Activated CD8-positive, alpha-beta T cell treated with anti-CD3 and anti-CD28 coated beads for 36 hours (primary cell): Measurements from ENCODE around the gene PTOV1. TPM values are rescaled to one million over a fixed set of nuclear protein-coding genes. Genes with fewer than 3 reads are reported as not detected.

Experiments
- ATAC-seq: fragments of 200-7000 bp; cut with Tn5 transposase; one replicate; pipeline ENCODE4 v1.10.0; 2021; ENCODE audit warnings: mild to moderate bottlenecking, moderate library complexity
- CTCF ChIA-PET: fragments of 350-600 bp; sonication (Branson Sonifier 250); formaldehyde crosslinking; loops from one replicate; lab custom pipeline; 2021; ENCODE audit warnings: antibody characterized with exemption; lab: Charles Lee
- POLR2A ChIA-PET: fragments of 350-600 bp; sonication (Branson Sonifier 250); formaldehyde crosslinking; loops from one replicate; lab custom pipeline; 2021; ENCODE audit warnings: antibody characterized with exemption; lab: Charles Lee
- DNase-seq: peaks from one replicate; pipeline ENCODE4 v3.0.0-alpha.2; 2020
- H3K27ac Mint-ChIP-seq: one replicate; pipeline ENCODE4 v1.8.0; 2021; ENCODE audit warnings: mild to moderate bottlenecking, mixed read lengths
- H3K27me3 Mint-ChIP-seq: one replicate; pipeline ENCODE4 v1.8.0; 2021; ENCODE audit warnings: mixed read lengths
- H3K36me3 Mint-ChIP-seq: one replicate; pipeline ENCODE4 v1.8.0; 2021; ENCODE audit warnings: low read depth, mixed read lengths
- H3K4me1 Mint-ChIP-seq: one replicate; pipeline ENCODE4 v1.8.0; 2021; ENCODE audit warnings: low read depth, mixed read lengths
- H3K4me3 Mint-ChIP-seq: one replicate; pipeline ENCODE4 v1.8.0; 2021; ENCODE audit warnings: mild to moderate bottlenecking, moderate library complexity, mixed read lengths
- H3K9me3 Mint-ChIP-seq: one replicate; pipeline ENCODE4 v1.8.0; 2021; ENCODE audit warnings: mixed read lengths
- intact Hi-C: fragments of 100-400 bp; cut with micrococcal nuclease; formaldehyde crosslinking; loops from one replicate; pipeline ENCODE4 v1.10.0; 2022
- total RNA-seq, 2 experiments: library from RNA; stranded (reverse); gene quantifications; one replicate each; pipeline ENCODE4 v1.2.3, GENCODE V29; 2021
- TF ChIP-seq, protein P1 (sequence below): fragments of 200-600 bp; IDR thresholded peaks from one replicate; pipeline ENCODE4 v1.8.0; 2022; ENCODE audit warnings: antibody characterized with exemption, mild to moderate bottlenecking

PTOV1 gene
- total RNA-seq, 2 experiments from 2014 or later, result 87.4 to 88.5 TPM

DNA sequence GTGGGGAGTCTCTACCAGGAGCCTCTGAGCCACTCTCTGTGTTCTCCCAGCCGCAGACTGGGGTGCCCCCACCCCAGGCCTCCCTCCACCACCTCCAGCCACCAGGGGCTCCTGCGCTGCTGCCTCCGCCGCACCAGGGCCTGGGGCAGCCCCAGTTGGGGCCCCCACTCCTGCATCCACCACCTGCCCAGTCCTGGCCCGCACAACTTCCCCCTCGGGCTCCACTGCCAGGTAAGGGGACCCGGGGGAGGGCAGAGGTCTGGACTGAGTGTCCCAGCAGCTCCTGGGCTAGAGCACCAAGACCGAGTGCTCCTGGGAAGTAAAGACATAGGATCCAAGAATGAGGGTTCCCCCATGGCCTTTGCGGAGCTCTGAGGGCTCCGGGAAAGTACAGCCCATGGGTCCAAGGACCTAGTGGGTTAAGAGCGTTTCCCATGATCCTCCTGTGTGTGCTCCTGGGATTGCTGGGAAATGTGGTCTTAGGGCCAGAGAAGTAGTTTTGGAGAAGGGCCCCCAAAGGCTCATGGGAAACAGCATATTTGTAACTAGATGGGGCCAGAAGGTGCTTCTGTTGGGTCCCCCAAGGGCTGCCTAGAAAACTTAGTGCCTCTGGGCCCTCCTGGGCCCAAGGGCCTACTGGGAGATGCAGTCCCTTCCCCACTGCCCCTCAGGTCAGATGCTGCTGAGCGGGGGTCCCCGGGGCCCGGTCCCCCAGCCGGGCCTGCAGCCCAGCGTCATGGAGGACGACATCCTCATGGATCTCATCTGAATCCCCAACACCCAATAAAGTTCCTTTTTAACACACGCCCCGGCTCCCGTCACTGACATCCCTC is 14.6 kb upstream of the PTOV1 start:
- Mint-ChIP-seq H3K4me3 (no peak overlapping the region), H3K9me3 (no peaks in the 10 kb centered on the region), H3K4me1 (no peaks in the 10 kb centered on the region), H3K27ac (no peak overlapping the region), H3K27me3 (no peaks in the 10 kb centered on the region), H3K36me3 (peaks cover 10% of the 10 kb centered on the region)
- intact Hi-C loops, result no loop called here
- ATAC-seq (no peak), DNase-seq (no peak)
- ChIA-PET CTCF (no interaction called here), POLR2A (no interaction called here)
- TF ChIP-seq, protein P1, sequence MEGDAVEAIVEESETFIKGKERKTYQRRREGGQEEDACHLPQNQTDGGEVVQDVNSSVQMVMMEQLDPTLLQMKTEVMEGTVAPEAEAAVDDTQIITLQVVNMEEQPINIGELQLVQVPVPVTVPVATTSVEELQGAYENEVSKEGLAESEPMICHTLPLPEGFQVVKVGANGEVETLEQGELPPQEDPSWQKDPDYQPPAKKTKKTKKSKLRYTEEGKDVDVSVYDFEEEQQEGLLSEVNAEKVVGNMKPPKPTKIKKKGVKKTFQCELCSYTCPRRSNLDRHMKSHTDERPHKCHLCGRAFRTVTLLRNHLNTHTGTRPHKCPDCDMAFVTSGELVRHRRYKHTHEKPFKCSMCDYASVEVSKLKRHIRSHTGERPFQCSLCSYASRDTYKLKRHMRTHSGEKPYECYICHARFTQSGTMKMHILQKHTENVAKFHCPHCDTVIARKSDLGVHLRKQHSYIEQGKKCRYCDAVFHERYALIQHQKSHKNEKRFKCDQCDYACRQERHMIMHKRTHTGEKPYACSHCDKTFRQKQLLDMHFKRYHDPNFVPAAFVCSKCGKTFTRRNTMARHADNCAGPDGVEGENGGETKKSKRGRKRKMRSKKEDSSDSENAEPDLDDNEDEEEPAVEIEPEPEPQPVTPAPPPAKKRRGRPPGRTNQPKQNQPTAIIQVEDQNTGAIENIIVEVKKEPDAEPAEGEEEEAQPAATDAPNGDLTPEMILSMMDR, result no peak

DNA sequence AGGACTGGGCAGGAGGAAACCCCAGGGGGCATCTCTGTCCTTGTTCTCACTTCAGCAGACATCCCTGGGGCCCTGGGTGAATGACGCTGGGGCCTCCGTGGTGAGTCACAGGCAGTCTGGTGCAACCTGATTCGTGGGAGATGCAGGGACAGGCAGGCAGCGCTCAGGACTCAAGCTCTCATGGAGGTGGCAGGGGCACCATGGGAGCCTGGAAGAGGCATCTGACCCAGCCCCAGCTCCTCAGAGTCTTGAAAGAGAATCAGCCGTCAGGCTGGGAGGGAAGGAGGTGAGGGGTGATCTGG is 14.0 kb upstream of the PTOV1 start:
- ChIA-PET POLR2A (no interaction called here), CTCF (no interaction called here)
- no peak for ATAC-seq
- intact Hi-C loops, result no loop called here
- no peak overlapping the region for H3K4me3 Mint-ChIP-seq
- peaks cover 10% of the 10 kb centered on the region for H3K36me3 Mint-ChIP-seq
- no peaks in the 10 kb centered on the region for H3K9me3 Mint-ChIP-seq
- no peaks in the 10 kb centered on the region for H3K4me1 Mint-ChIP-seq
- no peak for DNase-seq
- TF ChIP-seq, protein P1, result no peak
- no peak overlapping the region for H3K27ac Mint-ChIP-seq
- no peaks in the 10 kb centered on the region for H3K27me3 Mint-ChIP-seq

DNA sequence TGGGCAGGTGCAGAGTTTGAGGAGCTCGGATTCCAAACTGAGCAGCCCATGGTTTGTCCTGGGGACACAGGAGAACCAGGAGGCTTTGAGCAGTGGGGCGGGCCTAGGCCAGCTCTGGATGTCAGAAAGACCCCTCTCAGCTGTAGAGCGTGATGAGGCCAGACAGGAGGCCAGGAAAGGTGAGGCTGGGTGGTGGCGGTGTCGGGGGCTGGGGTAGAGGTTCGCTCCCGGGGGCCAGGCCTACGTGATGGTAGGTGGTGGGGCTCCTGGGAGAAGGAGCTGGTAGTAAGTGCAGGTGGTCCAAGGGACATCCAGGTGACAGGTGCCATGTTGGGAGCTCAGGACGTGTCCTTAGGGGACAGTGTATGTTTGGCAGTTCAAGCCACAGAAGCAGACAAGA is 13.5 kb upstream of the PTOV1 start:
- no peak for DNase-seq
- no peak for ATAC-seq
- Mint-ChIP-seq H3K9me3 (no peaks in the 10 kb centered on the region), H3K4me3 (no peak overlapping the region), H3K27ac (no peak overlapping the region), H3K4me1 (no peaks in the 10 kb centered on the region), H3K27me3 (no peaks in the 10 kb centered on the region), H3K36me3 (peaks cover 10% of the 10 kb centered on the region)
- intact Hi-C loops, result no loop called here
- CTCF ChIA-PET, result no interaction called here
- POLR2A ChIA-PET, result no interaction called here
- TF ChIP-seq, protein P1, result no peak

DNA sequence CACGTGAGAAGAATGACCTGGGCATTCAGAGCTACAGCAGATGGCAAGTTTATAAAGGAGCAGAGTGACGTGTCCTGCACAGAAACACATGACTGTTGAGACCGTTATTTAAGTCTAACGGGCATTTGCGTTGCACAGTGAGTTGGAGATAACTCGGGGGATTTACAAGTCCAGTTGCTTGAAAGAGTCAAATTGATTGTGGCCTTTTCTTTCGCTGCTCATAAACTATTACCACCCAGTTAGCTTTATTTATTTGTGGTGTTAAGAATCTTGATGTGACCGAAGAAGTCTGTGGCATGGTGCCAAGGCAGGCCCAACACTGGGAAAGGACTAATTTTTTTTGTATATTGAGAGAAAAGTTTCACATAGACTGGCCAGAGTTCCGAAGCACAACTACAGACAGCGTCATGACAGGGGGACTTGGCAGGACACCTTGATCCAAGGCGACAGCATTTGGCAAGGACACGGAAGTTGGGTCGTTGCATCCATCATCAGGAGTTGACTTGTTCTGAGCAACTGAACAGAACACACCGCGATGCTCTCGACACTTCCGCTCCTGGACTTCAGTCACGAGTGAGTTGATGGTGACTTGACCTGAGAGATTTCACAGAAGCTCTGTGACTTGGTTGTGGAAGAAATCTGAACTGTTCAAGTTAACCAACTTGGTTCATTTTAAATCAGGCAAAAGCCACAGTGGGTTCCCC is 11.9 kb upstream of the PTOV1 start:
- ATAC-seq, result no peak
- TF ChIP-seq, protein P1, result no peak
- Mint-ChIP-seq H3K36me3 (peaks cover 8% of the 10 kb centered on the region), H3K4me1 (no peaks in the 10 kb centered on the region), H3K4me3 (no peak overlapping the region), H3K27me3 (no peaks in the 10 kb centered on the region), H3K9me3 (no peaks in the 10 kb centered on the region), H3K27ac (no peak overlapping the region)
- ChIA-PET POLR2A (no interaction called here), CTCF (interaction anchor here (0.6 kb wide), 1 partner anchor 9 kb away, joined by 3 read pairs; no protein-coding TSS in a partner anchor)
- intact Hi-C loops, result no loop called here
- DNase-seq, result no peak

DNA sequence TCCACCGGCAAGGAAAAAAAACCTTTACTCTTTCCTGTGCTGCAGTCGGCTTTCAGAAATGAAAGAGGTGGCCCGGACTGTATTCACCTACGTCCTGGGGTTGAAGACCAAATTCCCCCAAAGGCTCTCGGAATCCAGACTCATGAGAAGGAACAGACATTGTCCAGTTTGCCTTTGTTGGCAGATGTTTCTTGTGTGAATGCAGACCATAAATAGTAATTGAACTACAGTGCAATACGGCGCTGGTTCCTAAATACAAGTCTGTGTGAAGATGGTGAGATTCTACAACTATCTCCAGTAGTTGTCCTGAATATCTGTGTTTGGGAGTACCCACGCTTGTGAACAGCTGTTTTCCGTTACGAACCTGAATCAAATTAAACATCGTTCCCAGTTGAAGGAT is 11.2 kb upstream of the PTOV1 start:
- intact Hi-C loops, result no loop called here
- ChIA-PET CTCF (no interaction called here), POLR2A (no interaction called here)
- H3K4me1 Mint-ChIP-seq, result no peaks in the 10 kb centered on the region
- H3K9me3 Mint-ChIP-seq, result no peaks in the 10 kb centered on the region
- H3K27me3 Mint-ChIP-seq, result no peaks in the 10 kb centered on the region
- ATAC-seq (no peak), DNase-seq (no peak)
- H3K36me3 Mint-ChIP-seq, result peaks cover 8% of the 10 kb centered on the region
- TF ChIP-seq, protein P1, result no peak
- H3K27ac Mint-ChIP-seq, result no peak overlapping the region
- no peak overlapping the region for H3K4me3 Mint-ChIP-seq
